ENCODE data around the gene BCL11A. TPM values are rescaled to one million over a fixed set of nuclear protein-coding genes. Genes with fewer than 3 reads are reported as not detected.
A peak's percentile ranks its signal among the peaks of the same experiment; 100 is the strongest.

Gene BCL11A
- total and polyA plus RNA-seq, 5 donors from 2014 or later, result 0.17 to 2.0 (median 0.30) TPM; not detected in 1

- no peaks in the 10 kb centered on the region for H3K9me3 Mint-ChIP-seq
- no peaks in the 10 kb centered on the region for H3K4me1 ChIP-seq (ENCODE audit: control insufficient read depth, insufficient read depth, low read length, poor library complexity, severe bottlenecking)
Observed at GRCh38 chr2:60500861-60501260, 52.6 kb downstream of the BCL11A start.

GRCh38 chr2:60499651-60500265 lies 53.7 kb downstream of the BCL11A start:
- no peak for DNase-seq
- no peaks in the 10 kb centered on the region for H3K9me3 ChIP-seq (ENCODE audit: control insufficient read depth in 2 of 2, low read length in 2 of 2)
- Mint-ChIP-seq H3K9me3 (no peaks in the 10 kb centered on the region), H3K36me3 (no peaks in the 10 kb centered on the region), H3K27ac (no peak overlapping the region), H3K4me1 (no peaks in the 10 kb centered on the region), H3K27me3 (peaks cover 5% of the 10 kb centered on the region), H3K4me3 (no peak overlapping the region)
- H3K4me3 ChIP-seq (ENCODE audit: low read depth, low read length), result no peak overlapping the region
- H3K4me1 ChIP-seq (ENCODE audit: control insufficient read depth, insufficient read depth, low read length, poor library complexity, severe bottlenecking), result no peaks in the 10 kb centered on the region
- no peak overlapping the region for H3K27ac ChIP-seq (ENCODE audit: insufficient read depth, low read length, poor library complexity, severe bottlenecking)
- no peaks in the 10 kb centered on the region for H3K27me3 ChIP-seq (ENCODE audit: control insufficient read depth, insufficient read depth, low read length)
- no peak for ATAC-seq (ENCODE audit: low read depth in 2 of 2)
- no peaks in the 10 kb centered on the region for H3K36me3 ChIP-seq (ENCODE audit: control insufficient read depth, insufficient read depth, low read length)

More at GRCh38 chr2:60500861-60501260, 52.6 kb downstream of the BCL11A start:
- H3K36me3 Mint-ChIP-seq, result no peaks in the 10 kb centered on the region
- ATAC-seq (ENCODE audit: low read depth in 2 of 2), result no peak
- H3K9me3 ChIP-seq (ENCODE audit: control insufficient read depth in 2 of 2, low read length in 2 of 2), result no peaks in the 10 kb centered on the region
- DNase-seq, result no peak
- peak overlapping the region in 1 of 3 donors; percentile 49 for H3K27ac Mint-ChIP-seq
- no peak overlapping the region for H3K4me3 Mint-ChIP-seq
- H3K4me1 Mint-ChIP-seq, result no peaks in the 10 kb centered on the region
- no peak overlapping the region for H3K27ac ChIP-seq (ENCODE audit: insufficient read depth, low read length, poor library complexity, severe bottlenecking)
- H3K4me3 ChIP-seq (ENCODE audit: low read depth, low read length), result no peak overlapping the region
- H3K36me3 ChIP-seq (ENCODE audit: control insufficient read depth, insufficient read depth, low read length), result no peaks in the 10 kb centered on the region
- H3K27me3 Mint-ChIP-seq, result peaks cover 8% of the 10 kb centered on the region
- H3K27me3 ChIP-seq (ENCODE audit: control insufficient read depth, insufficient read depth, low read length), result no peaks in the 10 kb centered on the region

GRCh38 chr2:60498816-60499429 lies 54.5 kb downstream of the BCL11A start:
- no peaks in the 10 kb centered on the region for H3K4me1 Mint-ChIP-seq
- ATAC-seq (ENCODE audit: low read depth in 2 of 2) (no peak), DNase-seq (peak in 1 of 3 donors; percentile 2)
- H3K4me1 ChIP-seq (ENCODE audit: control insufficient read depth, insufficient read depth, low read length, poor library complexity, severe bottlenecking), result no peaks in the 10 kb centered on the region
- no peaks in the 10 kb centered on the region for H3K36me3 ChIP-seq (ENCODE audit: control insufficient read depth, insufficient read depth, low read length)
- H3K27me3 ChIP-seq (ENCODE audit: control insufficient read depth, insufficient read depth, low read length), result no peaks in the 10 kb centered on the region
- H3K36me3 Mint-ChIP-seq, result no peaks in the 10 kb centered on the region
- H3K4me3 ChIP-seq (ENCODE audit: low read depth, low read length), result no peak overlapping the region
- H3K27me3 Mint-ChIP-seq, result no peaks in the 10 kb centered on the region
- H3K4me3 Mint-ChIP-seq, result no peak overlapping the region
- H3K27ac Mint-ChIP-seq, result no peak overlapping the region
- no peaks in the 10 kb centered on the region for H3K9me3 Mint-ChIP-seq
- no peak overlapping the region for H3K27ac ChIP-seq (ENCODE audit: insufficient read depth, low read length, poor library complexity, severe bottlenecking)
- no peaks in the 10 kb centered on the region for H3K9me3 ChIP-seq (ENCODE audit: control insufficient read depth in 2 of 2, low read length in 2 of 2)

GRCh38 chr2:60498127-60498815 lies 55.2 kb downstream of the BCL11A start:
- no peak overlapping the region for H3K27ac ChIP-seq (ENCODE audit: insufficient read depth, low read length, poor library complexity, severe bottlenecking)
- no peaks in the 10 kb centered on the region for H3K9me3 ChIP-seq (ENCODE audit: control insufficient read depth in 2 of 2, low read length in 2 of 2)
- H3K9me3 Mint-ChIP-seq, result no peaks in the 10 kb centered on the region
- H3K27me3 ChIP-seq (ENCODE audit: control insufficient read depth, insufficient read depth, low read length), result no peaks in the 10 kb centered on the region
- H3K4me3 ChIP-seq (ENCODE audit: low read depth, low read length), result no peak overlapping the region
- no peak overlapping the region for H3K4me3 Mint-ChIP-seq
- H3K4me1 ChIP-seq (ENCODE audit: control insufficient read depth, insufficient read depth, low read length, poor library complexity, severe bottlenecking), result no peaks in the 10 kb centered on the region
- no peak overlapping the region for H3K27ac Mint-ChIP-seq
- H3K4me1 Mint-ChIP-seq, result no peaks in the 10 kb centered on the region
- H3K27me3 Mint-ChIP-seq, result no peaks in the 10 kb centered on the region
- H3K36me3 Mint-ChIP-seq, result no peaks in the 10 kb centered on the region
- H3K36me3 ChIP-seq (ENCODE audit: control insufficient read depth, insufficient read depth, low read length), result no peaks in the 10 kb centered on the region
- no peak for ATAC-seq (ENCODE audit: low read depth in 2 of 2)
- no peak for DNase-seq

- no peaks in the 10 kb centered on the region for H3K27me3 ChIP-seq (ENCODE audit: control insufficient read depth, insufficient read depth, low read length)
- H3K4me1 Mint-ChIP-seq, result no peaks in the 10 kb centered on the region
- H3K4me3 ChIP-seq (ENCODE audit: low read depth, low read length), result no peak overlapping the region
- DNase-seq (no peak), ATAC-seq (ENCODE audit: low read depth in 2 of 2) (no peak)
- H3K27me3 Mint-ChIP-seq, result no peaks in the 10 kb centered on the region
- no peak overlapping the region for H3K27ac ChIP-seq (ENCODE audit: insufficient read depth, low read length, poor library complexity, severe bottlenecking)
- H3K36me3 Mint-ChIP-seq, result no peaks in the 10 kb centered on the region
- H3K36me3 ChIP-seq (ENCODE audit: control insufficient read depth, insufficient read depth, low read length), result no peaks in the 10 kb centered on the region
- no peak overlapping the region for H3K4me3 Mint-ChIP-seq
- H3K4me1 ChIP-seq (ENCODE audit: control insufficient read depth, insufficient read depth, low read length, poor library complexity, severe bottlenecking), result no peaks in the 10 kb centered on the region
- H3K9me3 ChIP-seq (ENCODE audit: control insufficient read depth in 2 of 2, low read length in 2 of 2), result no peaks in the 10 kb centered on the region
- no peak overlapping the region for H3K27ac Mint-ChIP-seq
- H3K9me3 Mint-ChIP-seq, result no peaks in the 10 kb centered on the region
Observed at GRCh38 chr2:60497500-60497899, 56.0 kb downstream of the BCL11A start.

DNA sequence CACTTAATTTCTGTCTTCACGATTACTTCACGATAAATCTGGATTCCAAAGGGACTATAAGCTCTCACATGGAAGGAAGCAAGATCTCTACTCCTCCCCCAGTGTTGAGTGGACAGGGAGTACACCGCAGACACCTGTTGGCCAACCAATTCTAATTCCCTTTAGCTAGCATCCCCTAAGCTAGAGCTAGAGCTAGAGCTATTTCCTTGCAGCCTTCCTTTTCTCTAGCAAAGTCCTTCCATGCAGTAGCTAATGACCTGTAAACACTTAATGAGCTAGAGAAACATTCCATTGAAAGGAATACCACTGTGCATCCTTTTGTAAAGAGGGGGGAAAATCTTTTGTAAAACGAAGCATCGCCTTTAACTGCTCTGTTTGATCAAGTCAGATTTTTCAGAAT lies 56.5 kb downstream of the BCL11A start:
- Mint-ChIP-seq H3K27me3 (no peaks in the 10 kb centered on the region), H3K9me3 (no peaks in the 10 kb centered on the region), H3K27ac (no peak overlapping the region), H3K4me1 (no peaks in the 10 kb centered on the region), H3K36me3 (no peaks in the 10 kb centered on the region), H3K4me3 (no peak overlapping the region)
- no peaks in the 10 kb centered on the region for H3K36me3 ChIP-seq (ENCODE audit: control insufficient read depth, insufficient read depth, low read length)
- H3K27ac ChIP-seq (ENCODE audit: insufficient read depth, low read length, poor library complexity, severe bottlenecking), result no peak overlapping the region
- H3K27me3 ChIP-seq (ENCODE audit: control insufficient read depth, insufficient read depth, low read length), result no peaks in the 10 kb centered on the region
- no peak for DNase-seq
- H3K4me1 ChIP-seq (ENCODE audit: control insufficient read depth, insufficient read depth, low read length, poor library complexity, severe bottlenecking), result no peaks in the 10 kb centered on the region
- H3K4me3 ChIP-seq (ENCODE audit: low read depth, low read length), result no peak overlapping the region
- no peaks in the 10 kb centered on the region for H3K9me3 ChIP-seq (ENCODE audit: control insufficient read depth in 2 of 2, low read length in 2 of 2)
- no peak for ATAC-seq (ENCODE audit: low read depth in 2 of 2)

DNA sequence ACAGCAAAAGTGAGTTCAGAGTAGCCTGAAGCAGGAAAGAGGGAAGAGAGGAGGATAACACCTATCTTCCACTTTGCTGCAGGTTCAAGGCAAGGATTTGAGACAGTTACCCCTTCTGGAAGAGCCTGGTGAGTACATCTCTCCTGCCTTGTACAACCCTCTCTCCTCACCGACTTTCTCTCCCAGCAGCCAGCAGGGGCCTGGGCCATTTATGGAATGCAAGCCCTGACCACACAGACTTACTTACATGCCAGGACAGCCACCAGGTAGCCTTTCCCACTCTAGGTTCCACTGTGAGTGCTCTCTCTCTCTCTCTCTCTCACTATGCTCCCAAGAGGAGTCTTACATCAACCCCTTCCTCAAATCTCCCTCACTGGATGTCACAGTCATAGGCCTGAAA lies 57.0 kb downstream of the BCL11A start:
- Histone ChIP-seq H3K36me3 (ENCODE audit: control insufficient read depth, insufficient read depth, low read length) (no peaks in the 10 kb centered on the region), H3K4me3 (ENCODE audit: low read depth, low read length) (no peak overlapping the region), H3K27ac (ENCODE audit: insufficient read depth, low read length, poor library complexity, severe bottlenecking) (no peak overlapping the region), H3K9me3 (ENCODE audit: control insufficient read depth in 2 of 2, low read length in 2 of 2) (no peaks in the 10 kb centered on the region), H3K4me1 (ENCODE audit: control insufficient read depth, insufficient read depth, low read length, poor library complexity, severe bottlenecking) (no peaks in the 10 kb centered on the region), H3K27me3 (ENCODE audit: control insufficient read depth, insufficient read depth, low read length) (no peaks in the 10 kb centered on the region)
- Mint-ChIP-seq H3K4me1 (no peaks in the 10 kb centered on the region), H3K9me3 (no peaks in the 10 kb centered on the region), H3K4me3 (no peak overlapping the region), H3K27ac (no peak overlapping the region), H3K36me3 (no peaks in the 10 kb centered on the region), H3K27me3 (no peaks in the 10 kb centered on the region)
- no peak for DNase-seq
- ATAC-seq (ENCODE audit: low read depth in 2 of 2), result no peak

All from CD4-positive, CD25-positive, alpha-beta regulatory T cell (primary cell).